Heart right ventricle (tissue), 16 donors: ENCODE results near the gene TAF1D. TPM values are rescaled to one million over a fixed set of nuclear protein-coding genes. Genes with fewer than 3 reads are reported as not detected.

Experiments
- ATAC-seq, 8 donors: fragments of 200-7000 bp; cut with Tn5 transposase; one replicate each; pipeline ENCODE4 v1.9.1; 2020; ENCODE audit warnings: mild to moderate bottlenecking in 8 of 8, moderate library complexity in 8 of 8, moderate number of reproducible peaks in 1 of 8
- DNase-seq, 2 donors: peaks; one replicate each; pipeline ENCODE4 v3.0.0-alpha.2; 2020
- H3K27ac ChIP-seq, 10 donors: fragments of 200-600 bp; sonication (generic) in 2 of 10; one replicate each; pipeline versions ENCODE4 v1.5.0 to v1.8.0; 2020 to 2022; ENCODE audit warnings: mild to moderate bottlenecking in 3 of 10
- H3K27me3 ChIP-seq, 7 donors: fragments of 200-600 bp; one replicate each; pipeline ENCODE4 v1.8.0; 2021 to 2022; ENCODE audit warnings: mild to moderate bottlenecking in 2 of 7
- H3K36me3 ChIP-seq, 9 donors: fragments of 200-600 bp; sonication (generic) in 1 of 9; one replicate each; pipeline versions ENCODE4 v1.5.0 to v1.8.0; 2020 to 2022; ENCODE audit warnings: mild to moderate bottlenecking in 2 of 9
- H3K4me1 ChIP-seq, 9 donors: fragments of 200-600 bp; sonication (generic) in 1 of 9; one replicate each; pipeline versions ENCODE4 v1.5.0 to v1.8.0; 2020 to 2022; ENCODE audit warnings: mild to moderate bottlenecking in 4 of 9
- H3K4me3 ChIP-seq, 10 donors: fragments of 200-600 bp; sonication (generic) in 2 of 10; one replicate each; pipeline versions ENCODE4 v1.5.0 to v1.8.0; 2020 to 2022; ENCODE audit warnings: mild to moderate bottlenecking in 7 of 10, moderate library complexity in 2 of 10
- H3K9me3 ChIP-seq, 11 donors: fragments of 200-600 bp in 10 of 11; sonication (generic) in 2 of 11; one replicate each; pipeline versions ENCODE4 v1.5.0 to v1.8.0; 2013 to 2022; ENCODE audit warnings: mild to moderate bottlenecking in 2 of 11, control low read depth in 1 of 11, moderate library complexity in 1 of 11
- whole genome bisulfite sequencing, 2 donors: extraction: QIAGEN DNeasy Blood & Tissue Kit; methylation state at CpG; one replicate each; pipeline ENCODE4 v1.1.7; 2013; ENCODE audit warnings: inconsistent platforms in 1 of 2; 5-methylcytosine and 5-hydroxymethylcytosine counted together
- intact Hi-C, 10 donors: fragments of 100-400 bp; cut with DNase I; formaldehyde crosslinking; loops; one replicate each; pipeline versions ENCODE4 v1.11.1 to v1.14.2; 2022
- polyA plus RNA-seq, 2 donors: library from polyadenylated mRNA; stranded (reverse); fragments of 200-250 nt; gene quantifications; one replicate each; pipeline ENCODE4 v1.2.3, GENCODE V29; 2013
- total RNA-seq, 10 donors: library from RNA; stranded (reverse); fragmentation: NEBNext Ultra II Directional in 3 of 10; extraction: Animal tissue kit (Norgen Biotek cat#: 25700) in 3 of 10; gene quantifications; one replicate each; pipeline versions ENCODE4 v1.2.1 to v1.2.4, GENCODE V29; 2021 to 2023
- TF ChIP-seq, protein P1 (sequence below), 9 donors: fragments of 200-600 bp; sonication (generic) in 2 of 9; IDR thresholded peaks; one replicate each; pipeline versions ENCODE4 v1.5.0 to v1.8.0; 2021 to 2022; ENCODE audit warnings: antibody characterized with exemption in 9 of 9, mild to moderate bottlenecking in 5 of 9, moderate library complexity in 1 of 9
- donor health status: Arrhythmogenic right ventricular cardiomyopathy.
- donor health status: ischemic (EF 13 %, LVEDD 7.1; RV severe dilation, severe dysfunction).
- donor health status: healthy with polysubstance abuse.
- donor health status: DM: no; HTN: yes; CAD: no.
- donor health status: DM: no; HTN: no; CAD: no.
- donor health status: ischemic (EF 25% LVEDD 6.9; RV normal size, moderate dysfunction).
- donor health status: ischemic (EF 25% LVEDD 5.7; RV mildly dilated, moderate dysfunction).
- donor health status: healthy.
- donor health status: DM: yes; HTN: yes; CAD: no.
- donor health status: Ischemic cardiomyopathy.
- donor health status: ischemic (EF 35%, LVEDD 5.7; RV mildly dilated, moderate dysfunction).
- donor health status: nonischemic (EF 11% LVEDD 7.7; RV severe dilation, severe dysfunction).
- donor health status: DM: yes; HTN: yes; CAD: no.
- donor health status: PGD.
- donor health status: ischemic (EF 29% LVEDD 5.4; RV normal size, mild dysfunction).
- donor health status: nonischemic (EF 23%, LVEDD 6.1; RV moderate dilation, normal function).

TAF1D gene
- total and polyA plus RNA-seq, 12 donors, result 24.0 to 114 (median 33.5) TPM

DNA sequence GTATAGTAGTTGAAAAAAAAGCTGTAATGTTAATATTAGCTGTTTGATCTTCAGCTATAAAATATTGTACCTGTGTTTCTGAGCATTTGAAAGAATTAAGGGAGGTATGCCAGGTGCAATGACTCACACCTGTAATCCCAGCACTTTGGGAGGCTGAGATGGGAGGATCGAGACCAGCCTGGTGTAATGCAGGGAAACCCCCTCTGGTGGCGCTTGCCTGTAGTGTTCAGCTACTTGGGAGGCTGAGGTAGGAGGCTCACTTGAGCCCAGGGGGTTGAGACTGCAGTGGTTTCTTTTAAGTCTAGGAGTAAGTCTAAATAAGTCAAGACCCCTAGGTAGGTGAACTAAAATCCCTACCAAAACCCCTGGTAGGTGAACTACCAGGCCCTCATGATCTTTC lies 37.1 kb downstream of the TAF1D start:
- WGBS, 2 donors, result 99 to 100% methylated on average over 2 of the region's 2 CpGs
- no peak for ATAC-seq
- Histone ChIP-seq H3K27me3 (no peaks in the 10 kb centered on the region), H3K36me3 (peaks cover 0 to 100% (median 33%) of the 10 kb centered on the region in 9 donors), H3K4me3 (no peak overlapping the region), H3K4me1 (peaks cover 0 to 11% (median 0%) of the 10 kb centered on the region in 9 donors), H3K9me3 (peaks cover 0 to 15% (median 2%) of the 10 kb centered on the region in 11 donors), H3K27ac (no peak overlapping the region)
- intact Hi-C loops, result no loop called here
- DNase-seq, result no peak
- TF ChIP-seq, protein P1, sequence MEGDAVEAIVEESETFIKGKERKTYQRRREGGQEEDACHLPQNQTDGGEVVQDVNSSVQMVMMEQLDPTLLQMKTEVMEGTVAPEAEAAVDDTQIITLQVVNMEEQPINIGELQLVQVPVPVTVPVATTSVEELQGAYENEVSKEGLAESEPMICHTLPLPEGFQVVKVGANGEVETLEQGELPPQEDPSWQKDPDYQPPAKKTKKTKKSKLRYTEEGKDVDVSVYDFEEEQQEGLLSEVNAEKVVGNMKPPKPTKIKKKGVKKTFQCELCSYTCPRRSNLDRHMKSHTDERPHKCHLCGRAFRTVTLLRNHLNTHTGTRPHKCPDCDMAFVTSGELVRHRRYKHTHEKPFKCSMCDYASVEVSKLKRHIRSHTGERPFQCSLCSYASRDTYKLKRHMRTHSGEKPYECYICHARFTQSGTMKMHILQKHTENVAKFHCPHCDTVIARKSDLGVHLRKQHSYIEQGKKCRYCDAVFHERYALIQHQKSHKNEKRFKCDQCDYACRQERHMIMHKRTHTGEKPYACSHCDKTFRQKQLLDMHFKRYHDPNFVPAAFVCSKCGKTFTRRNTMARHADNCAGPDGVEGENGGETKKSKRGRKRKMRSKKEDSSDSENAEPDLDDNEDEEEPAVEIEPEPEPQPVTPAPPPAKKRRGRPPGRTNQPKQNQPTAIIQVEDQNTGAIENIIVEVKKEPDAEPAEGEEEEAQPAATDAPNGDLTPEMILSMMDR (IDR thresholded peaks at IDR 0.05), result no peak

DNA sequence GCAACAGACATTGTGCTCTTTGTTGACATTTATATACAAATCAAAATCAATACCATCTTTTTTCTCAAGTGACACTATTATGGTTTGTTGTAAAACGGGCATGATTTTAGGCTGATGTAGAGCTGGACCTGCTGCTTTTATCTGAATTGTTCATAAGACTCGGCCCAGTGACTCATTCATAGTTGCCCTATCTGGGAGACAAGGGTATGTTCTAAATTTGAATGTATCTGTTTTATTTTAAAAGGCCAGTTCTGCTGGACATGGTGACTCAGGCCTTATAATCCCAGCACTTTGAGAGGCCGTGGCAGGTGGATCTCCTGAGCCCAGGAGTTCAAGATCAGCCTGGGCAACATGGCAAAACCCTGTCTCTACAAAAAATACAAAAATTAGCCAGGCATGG lies 40.5 kb downstream of the TAF1D start:
- no peak overlapping the region for H3K4me3 ChIP-seq
- TF ChIP-seq, protein P1 (IDR thresholded peaks at IDR 0.05), result no peak
- 46 to 63% methylated on average over 3 of the region's 3 CpGs for WGBS, 2 donors
- peaks cover 0 to 100% (median 33%) of the 10 kb centered on the region in 9 donors for H3K36me3 ChIP-seq
- intact Hi-C loops, result no loop called here
- peak in 6 of 8 donors; percentile 69 to 97 (median 86) for ATAC-seq
- H3K27me3 ChIP-seq, result no peaks in the 10 kb centered on the region
- H3K4me1 ChIP-seq, result peaks cover 0 to 11% (median 0%) of the 10 kb centered on the region in 9 donors
- H3K27ac ChIP-seq, result peak overlapping the region in 6 of 10 donors; percentile 18 to 79 (median 68)
- peak in 1 of 2 donors; percentile 9 for DNase-seq
- H3K9me3 ChIP-seq, result no peaks in the 10 kb centered on the region

GRCh38 chr11:93697611-93698010 lies 43.7 kb downstream of the TAF1D start:
- peaks cover 0 to 98% (median 41%) of the 10 kb centered on the region in 9 donors for H3K36me3 ChIP-seq
- no peaks in the 10 kb centered on the region for H3K27me3 ChIP-seq
- H3K9me3 ChIP-seq, result no peaks in the 10 kb centered on the region
- intact Hi-C loops, result no loop called here
- H3K4me1 ChIP-seq, result peaks cover 0 to 11% (median 0%) of the 10 kb centered on the region in 9 donors
- TF ChIP-seq, protein P1 (IDR thresholded peaks at IDR 0.05), result no peak
- WGBS, 2 donors, result 96 to 97% methylated on average over 4 of the region's 4 CpGs
- H3K4me3 ChIP-seq, result no peak overlapping the region
- DNase-seq, result no peak
- no peak overlapping the region for H3K27ac ChIP-seq
- no peak for ATAC-seq

- Histone ChIP-seq H3K4me1 (no peaks in the 10 kb centered on the region), H3K36me3 (peaks cover 0 to 98% (median 44%) of the 10 kb centered on the region in 9 donors), H3K9me3 (no peaks in the 10 kb centered on the region), H3K27ac (no peak overlapping the region), H3K4me3 (no peak overlapping the region), H3K27me3 (no peaks in the 10 kb centered on the region)
- TF ChIP-seq, protein P1 (IDR thresholded peaks at IDR 0.05), result no peak
- intact Hi-C loops, result no loop called here
- no peak for DNase-seq
- no peak for ATAC-seq
Observed at GRCh38 chr11:93694557-93694956, 46.7 kb downstream of the TAF1D start.
